HepG2 (cell line): Measurements from ENCODE around the gene MBTD1. TPM values are rescaled to one million over a fixed set of nuclear protein-coding genes. Genes with fewer than 3 reads are reported as not detected.

Experiments
- AFF4 ChIP-seq: sonication (generic); formaldehyde crosslinking; IDR thresholded peaks from 2 replicates; pipeline ENCODE4 v1.4.0; 2020; ENCODE audit warnings: missing genetic modification reagents
- CREM ChIP-seq, 2 experiments: sonication (generic) in 1 of 2; formaldehyde crosslinking in 1 of 2; IDR thresholded peaks; 2 replicates each; pipeline versions ENCODE4 v1.4.0 to v1.6.1; 2016 to 2020; ENCODE audit warnings: antibody characterized with exemption in 1 of 2, mild to moderate bottlenecking in 1 of 2, missing genetic modification reagents in 1 of 2
- GMEB1 ChIP-seq: sonication (generic); formaldehyde crosslinking; IDR thresholded peaks from 2 replicates; pipeline ENCODE4 v1.5.1; 2020; ENCODE audit warnings: missing genetic modification reagents, mild to moderate bottlenecking, borderline replicate concordance
- MED1 ChIP-seq: sonication (generic); formaldehyde crosslinking; IDR thresholded peaks from 2 replicates; pipeline ENCODE4 v1.4.0; 2020; ENCODE audit warnings: missing genetic modification reagents
- NFKBIZ ChIP-seq: IDR thresholded peaks from 2 replicates; pipeline ENCODE4 v1.6.1; 2018; ENCODE audit warnings: missing genetic modification reagents, missing compliant biosample characterization
- PCBP1 ChIP-seq: fragments of 200-400 bp; formaldehyde crosslinking; IDR thresholded peaks from 2 replicates; pipeline ENCODE4 v1.6.1; 2017; ENCODE audit warnings: mild to moderate bottlenecking, low read depth, low read length, borderline replicate concordance
- SALL2 ChIP-seq: sonication (generic); formaldehyde crosslinking; IDR thresholded peaks from 2 replicates; pipeline ENCODE4 v1.8.1; 2023; ENCODE audit warnings: mild to moderate bottlenecking, missing genetic modification reagents, inconsistent platforms
- ZBTB2 ChIP-seq: sonication (generic); formaldehyde crosslinking; IDR thresholded peaks from 2 replicates; pipeline ENCODE4 v1.8.0; 2022; ENCODE audit warnings: low read depth, missing genetic modification reagents
- ZBTB44 ChIP-seq: sonication (generic); formaldehyde crosslinking; IDR thresholded peaks from 2 replicates; pipeline ENCODE4 v1.4.0; 2020; ENCODE audit warnings: missing genetic modification reagents
- ZNF235 ChIP-seq: sonication (generic); formaldehyde crosslinking; IDR thresholded peaks from 2 replicates; pipeline ENCODE4 v1.8.1; 2023; ENCODE audit warnings: mild to moderate bottlenecking, missing genetic modification reagents, borderline replicate concordance
- ZNF282 ChIP-seq: fragments of 450-650 bp; IDR thresholded peaks from 2 replicates; pipeline ENCODE4 v1.6.1; 2018; ENCODE audit not compliant: partially characterized antibody
- ZNF580 ChIP-seq: IDR thresholded peaks from 2 replicates; pipeline ENCODE4 v1.6.1; 2016; ENCODE audit warnings: low read depth, borderline replicate concordance
- ZNF619 ChIP-seq: sonication (generic); formaldehyde crosslinking; IDR thresholded peaks from 2 replicates; pipeline ENCODE4 v1.4.0; 2020; ENCODE audit warnings: mild to moderate bottlenecking, missing genetic modification reagents
- polyA plus RNA-seq, 8 experiments: library from polyadenylated mRNA; depleted of rRNA in 3 of 8; stranded (reverse) in 7 of 8; unstranded in 1 of 8; fragments of >200 nt; fragmentation: Illumina TruSeq in 4 of 8; extraction: Trizol in 4 of 8; gene quantifications; 2 replicates each; pipeline versions ENCODE4 v1.2.1 to v1.2.3, GENCODE V29; 2011 to 2016; ENCODE audit warnings: low read depth in 4 of 8, missing spikeins in 1 of 8, mixed read lengths in 1 of 8; ENCODE audit not compliant: insufficient read depth in 1 of 8
- total RNA-seq, 5 experiments: library from RNA; depleted of rRNA; stranded (reverse); fragments of >200 nt; fragmentation: Illumina TruSeq; extraction: Trizol; gene quantifications; 2 replicates each; pipeline ENCODE4 v1.2.3, GENCODE V29; 2016; ENCODE audit warnings: low read depth in 1 of 5
- TF ChIP-seq, protein P1 (sequence below): sonication (generic); formaldehyde crosslinking; IDR thresholded peaks from 2 replicates; pipeline ENCODE4 v1.4.0; 2020; ENCODE audit warnings: mild to moderate bottlenecking, missing genetic modification reagents
- TF ChIP-seq, protein P2 (sequence below): sonication (generic); formaldehyde crosslinking; IDR thresholded peaks from 2 replicates; pipeline ENCODE4 v1.4.0; 2020; ENCODE audit warnings: missing genetic modification reagents

The MBTD1 gene
- total and polyA plus RNA-seq, 2 of the 13 experiments (the other 11 are each of a cell fraction or from before 2014, with no cell fraction given) = 20.9 TPM

GRCh38 chr17:51153210-51154072, 106.4 kb downstream of the MBTD1 start, which contains the start of gene NME1 (continued):
- TF ChIP-seq, protein P1, sequence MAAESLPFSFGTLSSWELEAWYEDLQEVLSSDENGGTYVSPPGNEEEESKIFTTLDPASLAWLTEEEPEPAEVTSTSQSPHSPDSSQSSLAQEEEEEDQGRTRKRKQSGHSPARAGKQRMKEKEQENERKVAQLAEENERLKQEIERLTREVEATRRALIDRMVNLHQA (CRISPR knock-in tag) = peak; percentile 92
- peak; percentile 98 for TF ChIP-seq MED1
- peak; percentile 87 for TF ChIP-seq ZBTB2 (CRISPR knock-in tag)
- TF ChIP-seq PCBP1 = peak; percentile 75; the same call in 1 of the 2 replicates
- TF ChIP-seq, protein P2, sequence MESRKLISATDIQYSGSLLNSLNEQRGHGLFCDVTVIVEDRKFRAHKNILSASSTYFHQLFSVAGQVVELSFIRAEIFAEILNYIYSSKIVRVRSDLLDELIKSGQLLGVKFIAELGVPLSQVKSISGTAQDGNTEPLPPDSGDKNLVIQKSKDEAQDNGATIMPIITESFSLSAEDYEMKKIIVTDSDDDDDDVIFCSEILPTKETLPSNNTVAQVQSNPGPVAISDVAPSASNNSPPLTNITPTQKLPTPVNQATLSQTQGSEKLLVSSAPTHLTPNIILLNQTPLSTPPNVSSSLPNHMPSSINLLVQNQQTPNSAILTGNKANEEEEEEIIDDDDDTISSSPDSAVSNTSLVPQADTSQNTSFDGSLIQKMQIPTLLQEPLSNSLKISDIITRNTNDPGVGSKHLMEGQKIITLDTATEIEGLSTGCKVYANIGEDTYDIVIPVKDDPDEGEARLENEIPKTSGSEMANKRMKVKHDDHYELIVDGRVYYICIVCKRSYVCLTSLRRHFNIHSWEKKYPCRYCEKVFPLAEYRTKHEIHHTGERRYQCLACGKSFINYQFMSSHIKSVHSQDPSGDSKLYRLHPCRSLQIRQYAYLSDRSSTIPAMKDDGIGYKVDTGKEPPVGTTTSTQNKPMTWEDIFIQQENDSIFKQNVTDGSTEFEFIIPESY (CRISPR knock-in tag) = peak; percentile 90
- TF ChIP-seq SALL2 (CRISPR knock-in tag) = peak; percentile 100
- 0 out of 2 replicates have a peak, but pooled peaks have one; percentile 86 for TF ChIP-seq ZNF235
- TF ChIP-seq ZBTB44 (CRISPR knock-in tag) = 0 out of 2 replicates have a peak, but pooled peaks have one; percentile 54
- peak; percentile 99 for TF ChIP-seq ZNF619 (CRISPR knock-in tag)
- TF ChIP-seq GMEB1 = peak; percentile 91
- TF ChIP-seq CREM (IDR thresholded peaks at IDR 0.05) = peak; percentile 94
- TF ChIP-seq CREM (CRISPR knock-in tag; IDR thresholded peaks at IDR 0.05) = peak; percentile 61; the same call in 1 of the 2 replicates
- TF ChIP-seq AFF4 (CRISPR knock-in tag) = peak; percentile 88
- peak; percentile 98 for TF ChIP-seq NFKBIZ (CRISPR knock-in tag)
- no peak for TF ChIP-seq ZNF282
- peak; percentile 100 for TF ChIP-seq ZNF580 (CRISPR knock-in tag)
